GM12878 (cell line): Measurements from ENCODE around the gene ARHGEF1. TPM values are rescaled to one million over a fixed set of nuclear protein-coding genes. Genes with fewer than 3 reads are reported as not detected.
A peak's percentile ranks its signal among the peaks of the same experiment; 100 is the strongest.

ENCODE experiments used
- BRCA1 ChIP-seq: IDR thresholded peaks from 2 replicates; pipeline ENCODE4 v1.6.1; 2011; ENCODE audit warnings: low read depth, low read length, improper control_type of control experiment
- ELK1 ChIP-seq: IDR thresholded peaks from 2 replicates; pipeline ENCODE4 v1.6.1; 2012; ENCODE audit warnings: low read depth, low read length, improper control_type of control experiment
- HDGF ChIP-seq: fragments of 450-650 bp; IDR thresholded peaks from 2 replicates; pipeline ENCODE4 v1.6.1; 2016; ENCODE audit warnings: antibody characterized with exemption
- NR2F1 ChIP-seq: fragments of 450-650 bp; conservative IDR thresholded peaks from 2 replicates; pipeline ENCODE4 v1.6.1; 2017; ENCODE audit warnings: mild to moderate bottlenecking
- PRDM15 ChIP-seq: fragments of 450-650 bp; formaldehyde crosslinking; IDR thresholded peaks from 2 replicates; pipeline ENCODE4 v1.4.0; 2020; ENCODE audit warnings: mild to moderate bottlenecking, moderate library complexity
- STAT1 ChIP-seq: fragments of 450-650 bp; conservative IDR thresholded peaks from 2 replicates; pipeline ENCODE4 v1.6.1; 2014; ENCODE audit warnings: antibody characterized with exemption, mild to moderate bottlenecking
- polyA plus RNA-seq, 11 experiments: library from polyadenylated mRNA; depleted of rRNA in 4 of 11; unstranded in 6 of 11; stranded (reverse) in 5 of 11; fragments of >200 nt; fragmentation: Nextera tagmentation in 4 of 11; fragmentation: Illumina TruSeq in 1 of 11; extraction: Ambion mirVana in 4 of 11; extraction: Trizol in 1 of 11; gene quantifications; 1 replicate in 1 of 11; 2 replicates in 10 of 11; pipeline versions ENCODE4 v1.2.1 to v1.2.3, GENCODE V29; 2011 to 2016; ENCODE audit warnings: inconsistent platforms in 2 of 11, missing spikeins in 2 of 11, low read depth in 1 of 11
- total RNA-seq, 4 experiments: library from RNA; depleted of rRNA in 3 of 4; stranded (reverse); fragments of >200 nt in 3 of 4; fragmentation: Illumina TruSeq in 1 of 4; extraction: Trizol in 1 of 4; gene quantifications; 2 replicates each; pipeline versions ENCODE4 v1.2.1 to v1.2.3, GENCODE V29; 2013 to 2021

The ARHGEF1 gene
- total and polyA plus RNA-seq, 10 of the 15 experiments (the other 5 are each of a cell fraction or from before 2014, with no cell fraction given) = 1.2 to 207 (median 53.9) TPM

GRCh38 chr19:41882568-41883462 lies at the start of gene ARHGEF1 (continued):
- 0 out of 2 replicates have a peak, but pooled peaks have one; percentile 43 for TF ChIP-seq PRDM15 (CRISPR knock-in tag)
- peak; percentile 99 for TF ChIP-seq HDGF
- TF ChIP-seq ELK1 = no peak
- TF ChIP-seq NR2F1 = peak; percentile 48; the same call in 1 of the 2 replicates
- TF ChIP-seq STAT1 = 0 out of 2 replicates have a peak, but pooled peaks have one; percentile 42
- no peak for TF ChIP-seq BRCA1
